PC-3 (cell line): ENCODE data around the gene SLC23A2. TPM values are rescaled to one million over a fixed set of nuclear protein-coding genes. Genes with fewer than 3 reads are reported as not detected.

Source experiments
- ATAC-seq: fragments of 200-7000 bp; cut with Tn5 transposase; 2 replicates; pipeline ENCODE4 v1.9.1; 2020; ENCODE audit warnings: mild to moderate bottlenecking, moderate library complexity
- BruUV-seq: library from RNA; stranded (reverse); fragments of 400-500 nt; replicated peaks from 2 replicates; lab custom pipeline; 2021; lab: Mats Ljungman, UMichigan
- CTCF ChIA-PET: fragments of 300-600 bp; sonication (Branson Sonifier 250); formaldehyde crosslinking; loops from one replicate; lab custom pipeline; 2022; ENCODE audit warnings: antibody characterized with exemption; lab: Charles Lee
- POLR2A ChIA-PET: fragments of 300-600 bp; sonication (Branson Sonifier 250); formaldehyde crosslinking; loops from one replicate; lab custom pipeline; 2022; ENCODE audit warnings: antibody characterized with exemption; ENCODE audit not compliant: unreplicated experiment; lab: Charles Lee
- DNase-seq: peaks from one replicate; pipeline ENCODE4 v3.0.0-alpha.2; 2015
- H2AFZ ChIP-seq: fragments of 300-600 bp; sonication (generic); 2 replicates; pipeline ENCODE4 v1.6.0; 2016; ENCODE audit warnings: antibody characterized with exemption, low read length
- H3F3A ChIP-seq: fragments of 300-600 bp; sonication (generic); one replicate; pipeline ENCODE4 v1.6.0; 2017; ENCODE audit warnings: antibody characterized with exemption, low read length, control low read depth, mild to moderate bottlenecking; ENCODE audit not compliant: unreplicated experiment
- H3K27ac ChIP-seq: fragments of 300-600 bp; sonication (generic); 2 replicates; pipeline ENCODE4 v1.5.1; 2016; ENCODE audit warnings: mild to moderate bottlenecking, low read length
- H3K27me3 ChIP-seq: fragments of 300-600 bp; sonication (generic); 2 replicates; pipeline ENCODE4 v1.6.1; 2016; ENCODE audit warnings: low read length, mixed read lengths
- H3K36me3 ChIP-seq: fragments of 300-600 bp; sonication (generic); 2 replicates; pipeline ENCODE4 v1.6.1; 2016; ENCODE audit warnings: low read depth, mixed run types, low read length, mixed read lengths
- H3K4me1 ChIP-seq: fragments of 300-600 bp; sonication (generic); 2 replicates; pipeline ENCODE4 v1.5.1; 2016; ENCODE audit warnings: low read length; ENCODE audit not compliant: insufficient read depth
- H3K4me2 ChIP-seq: fragments of 300-600 bp; sonication (generic); 2 replicates; pipeline ENCODE4 v1.6.0; 2016; ENCODE audit warnings: low read length
- H3K4me3 ChIP-seq: fragments of 300-600 bp; sonication (generic); 2 replicates; pipeline ENCODE4 v1.5.1; 2016; ENCODE audit warnings: mild to moderate bottlenecking, low read length, mixed read lengths
- H3K79me2 ChIP-seq: fragments of 300-600 bp; sonication (generic); 2 replicates; pipeline ENCODE4 v1.6.1; 2017; ENCODE audit warnings: low read length, mixed read lengths
- H3K9ac ChIP-seq: fragments of 300-600 bp; sonication (generic); 2 replicates; pipeline ENCODE4 v1.6.0; 2016; ENCODE audit warnings: mild to moderate bottlenecking, low read length
- H3K9me2 ChIP-seq: fragments of 300-600 bp; sonication (generic); replicated peaks from 2 replicates; pipeline ENCODE4 v1.6.1; 2016; ENCODE audit warnings: mixed run types, low read length, mixed read lengths
- H3K9me3 ChIP-seq: fragments of 300-600 bp; sonication (generic); 2 replicates; pipeline ENCODE4 v1.6.1; 2016; ENCODE audit warnings: low read length, mixed read lengths
- H4K20me1 ChIP-seq: fragments of 300-600 bp; sonication (generic); 2 replicates; pipeline ENCODE4 v1.6.1; 2016; ENCODE audit warnings: low read length, mixed read lengths
- CTCF ChIP-seq: fragments of 300-600 bp; sonication (generic); conservative IDR thresholded peaks from 2 replicates; pipeline ENCODE4 v1.5.1; 2017; ENCODE audit warnings: antibody characterized with exemption, low read depth, mild to moderate bottlenecking, low read length
- EZH2 ChIP-seq: fragments of 300-600 bp; sonication (generic); IDR thresholded peaks from one replicate; pipeline ENCODE4 v1.6.1; 2017; ENCODE audit warnings: antibody characterized with exemption, mild to moderate bottlenecking, low read length; ENCODE audit not compliant: unreplicated experiment
- EZH2phosphoT487 ChIP-seq: fragments of 300-600 bp; sonication (generic); IDR thresholded peaks from 2 replicates; pipeline ENCODE4 v1.6.1; 2018; ENCODE audit warnings: mild to moderate bottlenecking, antibody characterized with exemption, low read length, borderline replicate concordance
- intact Hi-C: fragments of 100-400 bp; cut with micrococcal nuclease; formaldehyde crosslinking; loops from 2 replicates; pipeline ENCODE4 v1.9.0; 2023
- total RNA-seq: library from RNA; depleted of rRNA; stranded (reverse); fragments of >200 nt; gene quantifications from 2 replicates; pipeline ENCODE4 v1.2.3, GENCODE V29; 2014

The SLC23A2 gene
- total RNA-seq, 1 experiment from 2014 or later, result 18.3 TPM

- H3F3A ChIP-seq, result no peaks in the 10 kb centered on the region
- ChIA-PET POLR2A (no interaction called here), CTCF (no interaction called here)
- no peak for TF ChIP-seq CTCF
- TF ChIP-seq EZH2, result no peak
- no peak for TF ChIP-seq EZH2phosphoT487
- H3K27ac ChIP-seq, result no peak overlapping the region
- no peak for ATAC-seq
- intact Hi-C loops, result no loop called here
- no peak overlapping the region for H3K4me2 ChIP-seq
- H2AFZ ChIP-seq, result no peak overlapping the region
- H3K9me2 ChIP-seq, result 0 out of 2 replicates have a peak, but pooled peaks cover 3% of the 10 kb centered on the region
- BruUV-seq, result no TSS peak
- no peak for DNase-seq
- no peaks in the 10 kb centered on the region for H4K20me1 ChIP-seq
- peaks cover 3% of the 10 kb centered on the region; the same call in 1 of the 2 replicates for H3K27me3 ChIP-seq
- H3K9ac ChIP-seq, result no peak overlapping the region
- no peak overlapping the region for H3K4me3 ChIP-seq
- no peaks in the 10 kb centered on the region for H3K9me3 ChIP-seq
- H3K79me2 ChIP-seq, result no peaks in the 10 kb centered on the region
- H3K4me1 ChIP-seq, result no peaks in the 10 kb centered on the region
- H3K36me3 ChIP-seq, result no peaks in the 10 kb centered on the region
Observed at GRCh38 chr20:4835244-4836177, 165.8 kb downstream of the SLC23A2 start.

- Histone ChIP-seq H3K36me3 (no peaks in the 10 kb centered on the region), H3K4me1 (no peaks in the 10 kb centered on the region), H3K9me3 (no peaks in the 10 kb centered on the region), H3K4me2 (no peak overlapping the region), H3K79me2 (no peaks in the 10 kb centered on the region), H2AFZ (no peak overlapping the region), H3F3A (no peaks in the 10 kb centered on the region), H3K9me2 (0 out of 2 replicates have a peak, but pooled peaks cover 3% of the 10 kb centered on the region), H3K9ac (no peak overlapping the region), H3K27me3 (peaks cover 3% of the 10 kb centered on the region; the same call in 1 of the 2 replicates), H3K27ac (no peak overlapping the region), H4K20me1 (no peaks in the 10 kb centered on the region), H3K4me3 (no peak overlapping the region)
- no peak for TF ChIP-seq EZH2phosphoT487
- intact Hi-C loops, result no loop called here
- no peak for ATAC-seq
- ChIA-PET CTCF (no interaction called here), POLR2A (no interaction called here)
- no TSS peak for BruUV-seq
- DNase-seq, result no peak
Observed at GRCh38 chr20:4833074-4833728, 168.1 kb downstream of the SLC23A2 start.

GRCh38 chr20:4832469-4832868 is 168.8 kb downstream of the SLC23A2 start:
- intact Hi-C loops, result no loop called here
- Histone ChIP-seq H3K36me3 (no peaks in the 10 kb centered on the region), H3K9me3 (no peaks in the 10 kb centered on the region), H3K4me2 (no peak overlapping the region), H3K4me3 (no peak overlapping the region), H2AFZ (no peak overlapping the region), H4K20me1 (no peaks in the 10 kb centered on the region), H3K27me3 (peaks cover 3% of the 10 kb centered on the region; the same call in 1 of the 2 replicates), H3K79me2 (no peaks in the 10 kb centered on the region), H3K9ac (no peak overlapping the region), H3K9me2 (0 out of 2 replicates have a peak, but pooled peaks cover 3% of the 10 kb centered on the region), H3K4me1 (no peaks in the 10 kb centered on the region), H3K27ac (no peak overlapping the region), H3F3A (no peaks in the 10 kb centered on the region)
- BruUV-seq, result no TSS peak
- ChIA-PET CTCF (no interaction called here), POLR2A (no interaction called here)
- no peak for DNase-seq
- no peak for ATAC-seq
- TF ChIP-seq CTCF (no peak), EZH2phosphoT487 (no peak)
